K562 (cell line): ENCODE data around the gene NIPAL4.

ENCODE experiments used
- EP300 ChIP-seq: IDR thresholded peaks from 2 replicates; pipeline ENCODE4 v1.6.1; 2012; ENCODE audit warnings: low read length, improper control_type of control experiment
- ETS2 ChIP-seq: IDR thresholded peaks from 2 replicates; pipeline ENCODE4 v1.6.1; 2016; ENCODE audit warnings: borderline replicate concordance, missing genetic modification characterization, mild to moderate bottlenecking, moderate library complexity, missing compliant biosample characterization; ENCODE audit not compliant: poor library complexity, severe bottlenecking
- GATA2 ChIP-seq: sonication (generic); formaldehyde crosslinking; IDR thresholded peaks from 2 replicates; pipeline ENCODE4 v1.4.0; 2020; ENCODE audit warnings: mild to moderate bottlenecking, missing genetic modification reagents
- HMG20B ChIP-seq: fragments of 250-450 bp; sonication (Bioruptor Pico); IDR thresholded peaks from 2 replicates; pipeline ENCODE4 v1.5.0; 2021; ENCODE audit warnings: mild to moderate bottlenecking
- KLF6 ChIP-seq: fragments of 250-450 bp; sonication (Bioruptor Pico); IDR thresholded peaks from 2 replicates; pipeline ENCODE4 v1.4.0; 2020; ENCODE audit warnings: mild to moderate bottlenecking, moderate library complexity, borderline replicate concordance
- MYBL2 ChIP-seq, 2 experiments: fragments of 450-650 bp in 1 of 2; sonication (generic) in 1 of 2; formaldehyde crosslinking in 1 of 2; IDR thresholded peaks; 2 replicates each; pipeline versions ENCODE4 v1.6.1 to v1.8.1; 2017 to 2022; ENCODE audit warnings: borderline replicate concordance in 1 of 2, inconsistent platforms in 1 of 2, low read depth in 1 of 2, mild to moderate bottlenecking in 1 of 2, missing genetic modification reagents in 1 of 2, moderate library complexity in 1 of 2
- PML ChIP-seq: IDR thresholded peaks from 2 replicates; pipeline ENCODE4 v1.6.1; 2012; ENCODE audit warnings: low read length, inconsistent platforms
- POLR2AphosphoS2 ChIP-seq: IDR thresholded peaks from 2 replicates; pipeline ENCODE4 v1.6.1; 2012; ENCODE audit warnings: low read length, improper control_type of control experiment
- POLR2AphosphoS5 ChIP-seq: IDR thresholded peaks from 2 replicates; pipeline ENCODE4 v1.6.1; 2011; ENCODE audit warnings: mild to moderate bottlenecking, low read depth, low read length, moderate library complexity; ENCODE audit not compliant: control insufficient read depth, insufficient read depth
- SRSF1 ChIP-seq: fragments of 200-400 bp; formaldehyde crosslinking; IDR thresholded peaks from 2 replicates; pipeline ENCODE4 v1.6.1; 2017; ENCODE audit warnings: mild to moderate bottlenecking, low read depth, low read length, moderate library complexity
- TAF1 ChIP-seq: IDR thresholded peaks from 2 replicates; pipeline ENCODE4 v1.6.1; 2011; ENCODE audit warnings: mild to moderate bottlenecking, low read length, moderate library complexity; ENCODE audit not compliant: insufficient read depth, control insufficient read depth, severe bottlenecking; ENCODE audit errors: extremely low read depth
- ZNF232 ChIP-seq: sonication (generic); formaldehyde crosslinking; IDR thresholded peaks from 2 replicates; pipeline ENCODE4 v1.8.0; 2022; ENCODE audit warnings: mild to moderate bottlenecking, missing genetic modification reagents
- TF ChIP-seq, protein P1 (sequence below): fragments of 250-450 bp; sonication (Bioruptor Pico); IDR thresholded peaks from 2 replicates; pipeline ENCODE4 v1.5.0; 2021; ENCODE audit warnings: mild to moderate bottlenecking, moderate library complexity

DNA sequence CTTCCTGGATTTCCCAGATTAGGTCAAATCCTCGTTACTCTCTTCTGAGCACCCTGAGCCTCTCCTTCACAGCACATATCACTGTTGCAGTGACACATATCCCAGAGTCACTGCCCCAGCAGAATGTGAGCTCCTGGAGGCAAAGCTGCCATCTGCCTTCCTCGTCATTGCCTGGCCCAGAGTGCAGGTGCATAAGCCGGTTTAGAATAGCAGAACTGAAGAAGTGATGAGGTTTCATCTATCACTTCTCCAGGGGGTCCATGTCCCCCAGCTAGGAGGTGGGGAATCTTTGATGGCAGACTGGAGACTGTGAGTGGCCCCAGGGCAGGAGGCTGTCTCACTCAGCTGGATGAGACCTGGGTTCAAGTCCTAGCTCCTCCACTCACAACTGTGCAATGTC is 25.8 kb downstream of the NIPAL4 start:
- TF ChIP-seq MYBL2 (IDR thresholded peaks at IDR 0.05; ENCODE audit: low read depth) (no peak), MYBL2 (CRISPR knock-in tag; IDR thresholded peaks at IDR 0.05; ENCODE audit: borderline replicate concordance) (no peak), PML (no peak), GATA2 (CRISPR knock-in tag) (no peak), POLR2AphosphoS5 (no peak), KLF6 (no peak), ZNF232 (no peak), POLR2AphosphoS2 (no peak), SRSF1 (no peak), EP300 (no peak), HMG20B (CRISPR knock-in tag) (no peak), TAF1 (no peak), ETS2 (tag) (no peak)
- TF ChIP-seq, protein P1, sequence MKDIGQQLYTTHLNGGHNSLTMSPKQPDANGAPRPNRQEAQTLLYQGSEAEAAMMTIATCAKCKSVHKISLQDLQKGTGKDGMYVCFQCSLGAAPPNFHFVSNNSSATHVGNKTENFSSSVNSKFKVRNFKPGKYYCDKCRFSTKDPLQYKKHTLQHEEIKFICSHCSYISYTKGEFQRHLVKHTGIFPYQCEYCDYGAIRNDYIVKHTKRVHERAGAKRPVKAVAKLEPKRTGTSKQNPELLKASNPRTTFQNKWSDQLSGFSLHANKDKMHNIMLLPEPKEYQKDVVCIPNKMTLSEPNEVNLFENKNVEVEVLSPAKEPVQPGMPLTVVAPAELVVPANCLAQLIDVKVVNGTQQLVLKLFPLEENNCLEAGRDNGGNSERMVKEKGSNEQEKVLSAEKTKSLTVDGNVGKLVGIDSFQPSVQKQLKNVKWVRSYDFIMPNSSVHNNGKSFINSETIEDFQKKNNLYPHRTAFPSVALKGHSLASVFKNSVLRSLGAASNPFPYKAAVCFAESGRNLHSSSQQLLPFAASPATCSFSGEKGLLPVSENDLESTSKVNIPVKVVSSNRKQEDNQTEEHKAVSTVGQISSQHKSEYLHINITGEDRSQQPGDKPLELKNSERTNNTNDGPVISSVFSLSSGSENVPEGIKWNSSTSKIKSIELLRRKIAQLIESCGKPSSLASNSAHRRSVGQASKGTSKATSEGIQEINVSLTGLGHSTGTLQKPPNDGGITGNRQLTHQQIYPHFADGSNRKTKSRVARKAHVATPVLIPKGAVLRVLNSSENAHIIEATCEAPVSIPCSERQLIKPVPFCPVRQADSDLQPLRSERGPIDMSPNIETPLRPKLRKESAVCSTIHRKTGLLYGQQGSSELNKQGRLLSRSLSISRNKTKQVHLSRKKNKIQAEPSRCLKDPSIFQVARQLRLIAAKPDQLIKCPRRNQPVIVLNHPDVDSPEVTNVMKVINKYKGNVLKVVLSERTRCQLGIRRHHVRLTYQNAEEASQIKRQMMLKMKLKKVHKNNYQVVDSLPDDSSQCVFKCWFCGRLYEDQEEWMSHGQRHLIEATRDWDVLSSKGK, result no peak
